ENCODE data around the gene TIPIN. TPM values are rescaled to one million over a fixed set of nuclear protein-coding genes. Genes with fewer than 3 reads are reported as not detected.
"Not testable (repeated sequence)": the region's sequence is repeated elsewhere in the genome, so short reads cannot be mapped to it uniquely, and the experiment has no call there.

Gene TIPIN
- polyA plus RNA-seq, 2 of the 4 experiments (the other 2 are of a cell fraction): 28.4 to 37.4 TPM

DNA sequence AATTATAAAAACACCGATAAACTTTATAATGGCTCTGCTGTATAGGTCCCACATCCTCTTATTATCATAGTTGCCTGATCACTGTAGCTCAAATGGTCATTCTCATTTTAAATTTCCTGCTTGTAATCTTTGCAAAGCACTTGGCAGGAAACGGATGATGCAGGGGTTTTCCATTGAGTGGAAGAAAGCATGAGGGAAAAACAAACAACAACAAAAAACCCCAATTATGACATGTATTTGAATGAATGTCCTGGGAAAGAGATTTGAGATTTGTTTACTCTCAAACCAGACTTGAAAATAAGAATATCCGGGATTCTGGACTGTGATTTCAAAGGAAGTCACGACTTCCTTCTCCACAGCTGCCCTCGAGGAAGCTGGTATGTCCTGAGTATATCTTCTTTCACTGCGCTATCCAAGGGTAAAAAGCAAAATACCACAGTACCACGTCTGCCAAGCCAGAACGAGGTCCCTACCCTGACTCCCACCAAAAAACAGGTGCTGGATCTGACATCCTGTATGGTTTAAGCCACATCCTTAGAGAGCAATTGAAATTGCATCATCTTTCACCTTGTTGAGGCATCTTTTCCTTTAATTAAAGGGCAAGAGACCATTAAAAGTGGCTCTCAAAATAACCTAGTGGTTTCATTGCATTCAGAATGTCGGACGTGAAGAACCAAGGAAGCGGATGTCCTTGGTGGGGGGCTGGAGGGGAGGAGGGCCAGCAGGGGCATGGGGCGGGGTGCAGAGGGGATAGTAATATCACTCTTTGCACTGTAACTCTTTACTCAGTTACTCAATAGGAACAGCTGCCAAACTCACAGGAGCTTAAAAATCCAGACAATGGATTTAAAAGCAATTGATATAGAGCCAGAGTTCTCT is 13.5 kb upstream of the TIPIN start (continued):
- TF ChIP-seq, protein P1, sequence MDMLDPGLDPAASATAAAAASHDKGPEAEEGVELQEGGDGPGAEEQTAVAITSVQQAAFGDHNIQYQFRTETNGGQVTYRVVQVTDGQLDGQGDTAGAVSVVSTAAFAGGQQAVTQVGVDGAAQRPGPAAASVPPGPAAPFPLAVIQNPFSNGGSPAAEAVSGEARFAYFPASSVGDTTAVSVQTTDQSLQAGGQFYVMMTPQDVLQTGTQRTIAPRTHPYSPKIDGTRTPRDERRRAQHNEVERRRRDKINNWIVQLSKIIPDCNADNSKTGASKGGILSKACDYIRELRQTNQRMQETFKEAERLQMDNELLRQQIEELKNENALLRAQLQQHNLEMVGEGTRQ (IDR thresholded peaks at IDR 0.05): no peak

DNA sequence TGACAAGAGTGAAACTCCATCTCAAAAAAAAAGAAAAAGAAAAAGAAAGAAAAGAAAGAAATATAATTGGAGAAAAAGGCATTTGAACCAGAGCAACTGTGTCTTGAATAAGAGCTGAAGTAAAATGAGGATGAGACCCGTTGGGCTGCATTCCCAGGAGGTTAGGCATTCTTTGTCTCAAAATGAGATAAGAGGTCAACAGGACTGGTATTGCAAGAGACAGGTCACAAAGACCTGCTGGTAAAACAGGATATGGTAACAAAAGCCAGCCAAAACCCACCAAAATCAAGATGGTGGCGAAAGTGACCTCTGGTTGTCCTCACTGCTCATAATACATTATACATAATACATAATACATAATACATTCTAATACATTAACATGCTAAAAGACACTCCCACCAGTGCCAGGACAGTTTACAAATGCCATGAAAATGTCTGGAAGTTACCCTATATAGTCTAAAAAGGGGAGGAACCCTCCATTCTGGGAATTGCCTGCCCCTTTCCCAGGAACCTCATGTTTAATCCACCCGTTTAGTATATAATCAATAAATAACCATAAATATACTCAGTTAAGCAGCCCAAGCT is 8.6 kb upstream of the TIPIN start:
- H3K4me3 ChIP-seq: no peak overlapping the region
- H3K9me3 ChIP-seq: no peaks in the 10 kb centered on the region
- ChIA-PET CTCF (interaction anchor here (1.2 to 3.1 kb wide), 3 partner anchors 20 to 134 kb away, joined by 4 to 10 read pairs (median 9); partner anchors contain the start of gene MAP2K1), POLR2A (no interaction called here)
- ATAC-seq (no peak), DNase-seq (ENCODE audit: low read depth in 1 of 2, low spot score in 1 of 2) (no peak), FAIRE-seq (no peak)
- no peak overlapping the region for H3K27ac ChIP-seq
- peaks cover 6% of the 10 kb centered on the region for H3K4me1 ChIP-seq
- 78% methylated on average over 3 of the region's 3 CpGs for WGBS (ENCODE audit: missing lambda C conversion rate)
- TF ChIP-seq CBX8 (IDR thresholded peaks at IDR 0.05): no peak
- TF ChIP-seq SREBF2 (IDR thresholded peaks at IDR 0.05): no peak
- TF ChIP-seq, protein P2, sequence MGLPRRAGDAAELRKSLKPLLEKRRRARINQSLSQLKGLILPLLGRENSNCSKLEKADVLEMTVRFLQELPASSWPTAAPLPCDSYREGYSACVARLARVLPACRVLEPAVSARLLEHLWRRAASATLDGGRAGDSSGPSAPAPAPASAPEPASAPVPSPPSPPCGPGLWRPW (IDR thresholded peaks at IDR 0.05): no peak
- TF ChIP-seq, protein P3, sequence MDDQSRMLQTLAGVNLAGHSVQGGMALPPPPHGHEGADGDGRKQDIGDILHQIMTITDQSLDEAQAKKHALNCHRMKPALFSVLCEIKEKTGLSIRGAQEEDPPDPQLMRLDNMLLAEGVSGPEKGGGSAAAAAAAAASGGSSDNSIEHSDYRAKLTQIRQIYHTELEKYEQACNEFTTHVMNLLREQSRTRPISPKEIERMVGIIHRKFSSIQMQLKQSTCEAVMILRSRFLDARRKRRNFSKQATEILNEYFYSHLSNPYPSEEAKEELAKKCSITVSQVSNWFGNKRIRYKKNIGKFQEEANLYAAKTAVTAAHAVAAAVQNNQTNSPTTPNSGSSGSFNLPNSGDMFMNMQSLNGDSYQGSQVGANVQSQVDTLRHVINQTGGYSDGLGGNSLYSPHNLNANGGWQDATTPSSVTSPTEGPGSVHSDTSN (IDR thresholded peaks at IDR 0.05): no peak
- TF ChIP-seq ESRRA (IDR thresholded peaks at IDR 0.05; ENCODE audit: borderline replicate concordance, low read length): no peak
- TF ChIP-seq ZFP36 (IDR thresholded peaks at IDR 0.05; ENCODE audit: borderline replicate concordance, partially characterized antibody): no peak
- no peak for TF ChIP-seq POLR2A (IDR thresholded peaks at IDR 0.05; ENCODE audit: low read length)
- TF ChIP-seq CHD2 (IDR thresholded peaks at IDR 0.05; ENCODE audit: low read length, partially characterized antibody): no peak
- no peak for TF ChIP-seq RNF2 (IDR thresholded peaks at IDR 0.05; ENCODE audit: borderline replicate concordance, low read depth)
- no peak for TF ChIP-seq CBX2 (IDR thresholded peaks at IDR 0.05; ENCODE audit: borderline replicate concordance, low read depth)
- TF ChIP-seq RAD21 (conservative IDR thresholded peaks at IDR 0.05 in 1 of 2, IDR thresholded peaks at IDR 0.05 in 1 of 2): no peak
- no peak for TF ChIP-seq BHLHE40 (IDR thresholded peaks at IDR 0.05; ENCODE audit: low read depth, low read length)
- no peak overlapping the region for H3K4me2 ChIP-seq

DNA sequence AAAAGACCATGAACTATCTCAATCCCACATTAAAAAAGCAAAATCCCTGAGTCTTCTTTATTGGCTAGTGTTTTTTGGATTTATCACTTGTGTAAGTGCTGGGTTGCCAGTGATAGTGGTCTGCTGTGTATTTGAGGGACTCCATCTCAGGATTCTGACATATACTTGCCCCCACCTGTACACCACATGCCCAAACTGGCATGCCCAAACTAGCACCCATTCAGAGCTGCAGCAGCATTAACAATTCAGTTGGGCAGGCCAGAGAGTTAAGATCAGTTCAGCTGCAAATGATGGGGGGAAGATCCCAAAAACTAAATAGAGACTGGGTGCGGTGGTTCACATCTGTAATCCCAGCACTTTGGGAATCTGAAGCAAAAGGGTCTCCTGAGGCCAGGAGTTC is 6.3 kb upstream of the TIPIN start:
- no peak overlapping the region for H3K4me3 ChIP-seq
- no peak for ATAC-seq
- H3K9me3 ChIP-seq: no peaks in the 10 kb centered on the region
- no peaks in the 10 kb centered on the region for H3K4me1 ChIP-seq
- no peak overlapping the region for H3K27ac ChIP-seq
- no peak for DNase-seq (ENCODE audit: low read depth in 1 of 2, low spot score in 1 of 2)
- 96% methylated on average over 1 of the region's 1 CpG for whole genome bisulfite sequencing (ENCODE audit: missing lambda C conversion rate)
- TF ChIP-seq ZFP36 (IDR thresholded peaks at IDR 0.05; ENCODE audit: borderline replicate concordance, partially characterized antibody) (no peak), RCOR1 (IDR thresholded peaks at IDR 0.05; ENCODE audit: low read depth, low read length) (no peak), CHD2 (IDR thresholded peaks at IDR 0.05; ENCODE audit: low read length, partially characterized antibody) (no peak), KDM5A (IDR thresholded peaks at IDR 0.05) (no peak), TFCP2L1 (CRISPR knock-in tag; IDR thresholded peaks at IDR 0.05) (no peak), ZSCAN20 (CRISPR knock-in tag; IDR thresholded peaks at IDR 0.05) (no peak)
- TF ChIP-seq, protein P4, sequence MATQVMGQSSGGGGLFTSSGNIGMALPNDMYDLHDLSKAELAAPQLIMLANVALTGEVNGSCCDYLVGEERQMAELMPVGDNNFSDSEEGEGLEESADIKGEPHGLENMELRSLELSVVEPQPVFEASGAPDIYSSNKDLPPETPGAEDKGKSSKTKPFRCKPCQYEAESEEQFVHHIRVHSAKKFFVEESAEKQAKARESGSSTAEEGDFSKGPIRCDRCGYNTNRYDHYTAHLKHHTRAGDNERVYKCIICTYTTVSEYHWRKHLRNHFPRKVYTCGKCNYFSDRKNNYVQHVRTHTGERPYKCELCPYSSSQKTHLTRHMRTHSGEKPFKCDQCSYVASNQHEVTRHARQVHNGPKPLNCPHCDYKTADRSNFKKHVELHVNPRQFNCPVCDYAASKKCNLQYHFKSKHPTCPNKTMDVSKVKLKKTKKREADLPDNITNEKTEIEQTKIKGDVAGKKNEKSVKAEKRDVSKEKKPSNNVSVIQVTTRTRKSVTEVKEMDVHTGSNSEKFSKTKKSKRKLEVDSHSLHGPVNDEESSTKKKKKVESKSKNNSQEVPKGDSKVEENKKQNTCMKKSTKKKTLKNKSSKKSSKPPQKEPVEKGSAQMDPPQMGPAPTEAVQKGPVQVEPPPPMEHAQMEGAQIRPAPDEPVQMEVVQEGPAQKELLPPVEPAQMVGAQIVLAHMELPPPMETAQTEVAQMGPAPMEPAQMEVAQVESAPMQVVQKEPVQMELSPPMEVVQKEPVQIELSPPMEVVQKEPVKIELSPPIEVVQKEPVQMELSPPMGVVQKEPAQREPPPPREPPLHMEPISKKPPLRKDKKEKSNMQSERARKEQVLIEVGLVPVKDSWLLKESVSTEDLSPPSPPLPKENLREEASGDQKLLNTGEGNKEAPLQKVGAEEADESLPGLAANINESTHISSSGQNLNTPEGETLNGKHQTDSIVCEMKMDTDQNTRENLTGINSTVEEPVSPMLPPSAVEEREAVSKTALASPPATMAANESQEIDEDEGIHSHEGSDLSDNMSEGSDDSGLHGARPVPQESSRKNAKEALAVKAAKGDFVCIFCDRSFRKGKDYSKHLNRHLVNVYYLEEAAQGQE (IDR thresholded peaks at IDR 0.05): no peak
- POLR2A ChIA-PET: no interaction called here
- no peak for FAIRE-seq
- H3K4me2 ChIP-seq: no peak overlapping the region
- CTCF ChIA-PET: interaction anchor here (1.5 kb wide), 1 partner anchor 25 kb away, joined by 3 read pairs; no protein-coding TSS in a partner anchor

DNA sequence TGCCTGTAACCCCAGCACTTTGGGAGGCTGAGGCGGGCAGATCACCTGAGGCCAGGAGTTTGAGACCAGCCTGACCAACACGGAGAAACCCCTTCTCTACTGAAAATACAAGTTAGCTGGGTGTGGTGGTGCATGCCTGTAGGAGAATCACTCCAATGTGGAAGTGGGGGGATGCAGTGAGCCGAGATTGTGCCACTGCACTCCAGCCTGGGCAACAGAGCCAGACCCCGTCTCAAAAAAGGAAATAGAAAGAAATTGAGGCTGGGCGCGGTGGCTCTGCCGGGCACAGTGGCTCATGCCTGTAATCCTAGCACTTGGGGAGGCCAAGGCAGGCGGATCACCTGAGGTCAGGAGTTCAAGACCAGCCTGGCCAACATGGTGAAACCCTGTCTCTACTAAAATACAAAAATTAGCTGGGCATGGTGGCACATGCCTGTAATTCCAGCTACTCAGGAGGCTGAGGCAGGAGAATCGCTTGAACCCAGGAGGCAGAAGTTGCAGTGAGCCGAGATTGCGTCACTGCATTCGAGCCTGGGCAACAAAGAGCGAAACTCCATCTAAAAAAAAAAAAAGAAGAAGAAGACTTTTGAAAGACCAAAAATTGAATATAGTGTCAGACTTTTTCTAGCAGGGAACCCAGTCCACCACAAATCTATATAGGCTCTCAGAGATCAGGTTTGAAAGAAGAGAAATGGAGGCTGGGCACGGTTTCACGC is 5.4 kb upstream of the TIPIN start:
- CTCF ChIA-PET: interaction anchor here (0.6 kb wide), 1 partner anchor 25 kb away, joined by 3 read pairs; the partner anchor contains the start of gene MAP2K1
- H3K4me2 ChIP-seq: not testable (repeated sequence)

More for the DNA sequence above, 5.4 kb upstream of the TIPIN start:
- H3K4me3 ChIP-seq; DNase-seq (ENCODE audit: low read depth in 1 of 2, low spot score in 1 of 2); H3K27ac ChIP-seq; FAIRE-seq; ATAC-seq; POLR2A ChIA-PET; H3K4me1 ChIP-seq; H3K9me3 ChIP-seq: not testable (repeated sequence)
- WGBS (ENCODE audit: missing lambda C conversion rate): 83% methylated on average over 15 of the region's 15 CpGs
